WTC11 (cell line): ENCODE results near the gene VSTM2B. TPM values are rescaled to one million over a fixed set of nuclear protein-coding genes. Genes with fewer than 3 reads are reported as not detected.

Experiments used
- ATAC-seq: fragments of 200-7000 bp; cut with Tn5 transposase; 2 replicates; pipeline ENCODE4 v1.10.0; 2021; ENCODE audit warnings: mild to moderate bottlenecking, moderate library complexity
- CTCF ChIA-PET: fragments of 300-600 bp; sonication (Branson Sonifier 250); formaldehyde crosslinking; loops from one replicate; lab custom pipeline; 2021; ENCODE audit warnings: antibody characterized with exemption; lab: Charles Lee
- POLR2A ChIA-PET: fragments of 350-600 bp; sonication (Branson Sonifier 250); formaldehyde crosslinking; loops from one replicate; lab custom pipeline; 2021; ENCODE audit warnings: antibody characterized with exemption; lab: Charles Lee
- DNase-seq: peaks from one replicate; pipeline ENCODE4 v3.0.0; 2021; ENCODE audit warnings: low spot score
- H3K27ac Mint-ChIP-seq: 2 replicates; pipeline ENCODE4 v1.8.0; 2021; ENCODE audit warnings: mixed read lengths
- H3K27me3 Mint-ChIP-seq: 2 replicates; pipeline ENCODE4 v1.8.0; 2021; ENCODE audit warnings: low read depth, mild to moderate bottlenecking, moderate library complexity, mixed read lengths
- H3K36me3 Mint-ChIP-seq: 2 replicates; pipeline ENCODE4 v1.8.0; 2021; ENCODE audit warnings: mixed read lengths
- H3K4me1 Mint-ChIP-seq: 2 replicates; pipeline ENCODE4 v1.8.0; 2022; ENCODE audit warnings: mixed read lengths
- H3K4me3 Mint-ChIP-seq: 2 replicates; pipeline ENCODE4 v1.8.0; 2021; ENCODE audit warnings: mild to moderate bottlenecking, moderate library complexity, mixed read lengths
- H3K9me3 Mint-ChIP-seq: 2 replicates; pipeline ENCODE4 v1.8.0; 2021; ENCODE audit warnings: mixed read lengths
- ATF2 ChIP-seq: sonication (generic); formaldehyde crosslinking; IDR thresholded peaks from 2 replicates; pipeline ENCODE4 v1.8.1; 2022; ENCODE audit warnings: low read depth, missing genetic modification reagents, borderline replicate concordance
- ETV6 ChIP-seq: sonication (generic); formaldehyde crosslinking; IDR thresholded peaks from 2 replicates; pipeline ENCODE4 v1.8.1; 2022; ENCODE audit warnings: mild to moderate bottlenecking, missing genetic modification reagents
- FOXP4 ChIP-seq: sonication (generic); formaldehyde crosslinking; IDR thresholded peaks from 2 replicates; pipeline ENCODE4 v1.8.0; 2022; ENCODE audit warnings: mild to moderate bottlenecking, missing genetic modification reagents
- IRF2 ChIP-seq: sonication (generic); formaldehyde crosslinking; IDR thresholded peaks from 2 replicates; pipeline ENCODE4 v1.8.0; 2022; ENCODE audit warnings: low read depth, missing genetic modification reagents, borderline replicate concordance
- KAT7 ChIP-seq: sonication (generic); formaldehyde crosslinking; IDR thresholded peaks from 2 replicates; pipeline ENCODE4 v1.8.1; 2023; ENCODE audit warnings: missing genetic modification reagents, mild to moderate bottlenecking, borderline replicate concordance
- MYBL2 ChIP-seq: sonication (generic); formaldehyde crosslinking; IDR thresholded peaks from 2 replicates; pipeline ENCODE4 v1.8.1; 2023; ENCODE audit warnings: mild to moderate bottlenecking, moderate library complexity, missing genetic modification reagents
- NR3C1 ChIP-seq: sonication (generic); formaldehyde crosslinking; conservative IDR thresholded peaks from 2 replicates; pipeline ENCODE4 v1.8.1; 2023; ENCODE audit warnings: low read depth, mild to moderate bottlenecking, missing genetic modification reagents
- ZBTB21 ChIP-seq: sonication (generic); formaldehyde crosslinking; IDR thresholded peaks from 2 replicates; pipeline ENCODE4 v1.8.1; 2023; ENCODE audit warnings: mild to moderate bottlenecking, missing genetic modification reagents, borderline replicate concordance
- ZMAT4 ChIP-seq: fragments of 250-450 bp; sonication (Bioruptor Pico); IDR thresholded peaks from 2 replicates; pipeline ENCODE4 v1.9.0; 2021; ENCODE audit warnings: mild to moderate bottlenecking
- ZNF317 ChIP-seq: sonication (generic); formaldehyde crosslinking; IDR thresholded peaks from 2 replicates; pipeline ENCODE4 v1.8.1; 2023; ENCODE audit warnings: low read depth, mild to moderate bottlenecking, moderate library complexity, missing genetic modification reagents, borderline replicate concordance
- ZNF512 ChIP-seq: sonication (generic); formaldehyde crosslinking; IDR thresholded peaks from 2 replicates; pipeline ENCODE4 v1.8.1; 2022; ENCODE audit warnings: missing genetic modification reagents, borderline replicate concordance
- total RNA-seq: library from RNA; stranded (reverse); gene quantifications from 3 replicates; pipeline ENCODE4 v1.2.3, GENCODE V29; 2021
- TF ChIP-seq, protein P1 (sequence below): sonication (generic); formaldehyde crosslinking; IDR thresholded peaks from 2 replicates; pipeline ENCODE4 v1.8.1; 2023; ENCODE audit warnings: mild to moderate bottlenecking, moderate library complexity, missing genetic modification reagents
- TF ChIP-seq, protein P2 (sequence below): sonication (generic); formaldehyde crosslinking; IDR thresholded peaks from 2 replicates; pipeline ENCODE4 v1.8.0; 2023; ENCODE audit warnings: missing genetic modification reagents, mild to moderate bottlenecking, borderline replicate concordance

The VSTM2B gene
- total RNA-seq, 1 experiment from 2014 or later: 3.2 TPM

- TF ChIP-seq, protein P1, sequence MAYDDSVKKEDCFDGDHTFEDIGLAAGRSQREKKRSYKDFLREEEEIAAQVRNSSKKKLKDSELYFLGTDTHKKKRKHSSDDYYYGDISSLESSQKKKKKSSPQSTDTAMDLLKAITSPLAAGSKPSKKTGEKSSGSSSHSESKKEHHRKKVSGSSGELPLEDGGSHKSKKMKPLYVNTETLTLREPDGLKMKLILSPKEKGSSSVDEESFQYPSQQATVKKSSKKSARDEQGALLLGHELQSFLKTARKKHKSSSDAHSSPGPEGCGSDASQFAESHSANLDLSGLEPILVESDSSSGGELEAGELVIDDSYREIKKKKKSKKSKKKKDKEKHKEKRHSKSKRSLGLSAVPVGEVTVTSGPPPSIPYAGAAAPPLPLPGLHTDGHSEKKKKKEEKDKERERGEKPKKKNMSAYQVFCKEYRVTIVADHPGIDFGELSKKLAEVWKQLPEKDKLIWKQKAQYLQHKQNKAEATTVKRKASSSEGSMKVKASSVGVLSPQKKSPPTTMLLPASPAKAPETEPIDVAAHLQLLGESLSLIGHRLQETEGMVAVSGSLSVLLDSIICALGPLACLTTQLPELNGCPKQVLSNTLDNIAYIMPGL (CRISPR knock-in tag): no peak
- no peak for TF ChIP-seq KAT7 (CRISPR knock-in tag)
- no peak for TF ChIP-seq ZBTB21 (CRISPR knock-in tag)
- TF ChIP-seq ZMAT4 (CRISPR knock-in tag): no peak
- TF ChIP-seq ETV6 (CRISPR knock-in tag): no peak
- TF ChIP-seq ATF2 (CRISPR knock-in tag): no peak
- TF ChIP-seq NR3C1 (CRISPR knock-in tag): no peak
Observed at GRCh38 chr19:29565171-29565570, 39.4 kb downstream of the VSTM2B start (continued).

- CTCF ChIA-PET: no interaction called here
- Mint-ChIP-seq H3K27me3 (0 out of 2 replicates have a peak, but pooled peaks cover 5% of the 10 kb centered on the region), H3K9me3 (no peaks in the 10 kb centered on the region), H3K4me3 (no peak overlapping the region), H3K36me3 (no peaks in the 10 kb centered on the region), H3K27ac (no peak overlapping the region), H3K4me1 (0 out of 2 replicates have a peak, but pooled peaks cover 6% of the 10 kb centered on the region)
- DNase-seq: no peak
- POLR2A ChIA-PET: no interaction called here
- ATAC-seq: no peak
- TF ChIP-seq ZNF317 (CRISPR knock-in tag) (no peak), ZNF512 (CRISPR knock-in tag) (no peak), IRF2 (CRISPR knock-in tag) (no peak), FOXP4 (CRISPR knock-in tag) (no peak), NR3C1 (CRISPR knock-in tag) (no peak), MYBL2 (CRISPR knock-in tag) (no peak)
- TF ChIP-seq, protein P2, sequence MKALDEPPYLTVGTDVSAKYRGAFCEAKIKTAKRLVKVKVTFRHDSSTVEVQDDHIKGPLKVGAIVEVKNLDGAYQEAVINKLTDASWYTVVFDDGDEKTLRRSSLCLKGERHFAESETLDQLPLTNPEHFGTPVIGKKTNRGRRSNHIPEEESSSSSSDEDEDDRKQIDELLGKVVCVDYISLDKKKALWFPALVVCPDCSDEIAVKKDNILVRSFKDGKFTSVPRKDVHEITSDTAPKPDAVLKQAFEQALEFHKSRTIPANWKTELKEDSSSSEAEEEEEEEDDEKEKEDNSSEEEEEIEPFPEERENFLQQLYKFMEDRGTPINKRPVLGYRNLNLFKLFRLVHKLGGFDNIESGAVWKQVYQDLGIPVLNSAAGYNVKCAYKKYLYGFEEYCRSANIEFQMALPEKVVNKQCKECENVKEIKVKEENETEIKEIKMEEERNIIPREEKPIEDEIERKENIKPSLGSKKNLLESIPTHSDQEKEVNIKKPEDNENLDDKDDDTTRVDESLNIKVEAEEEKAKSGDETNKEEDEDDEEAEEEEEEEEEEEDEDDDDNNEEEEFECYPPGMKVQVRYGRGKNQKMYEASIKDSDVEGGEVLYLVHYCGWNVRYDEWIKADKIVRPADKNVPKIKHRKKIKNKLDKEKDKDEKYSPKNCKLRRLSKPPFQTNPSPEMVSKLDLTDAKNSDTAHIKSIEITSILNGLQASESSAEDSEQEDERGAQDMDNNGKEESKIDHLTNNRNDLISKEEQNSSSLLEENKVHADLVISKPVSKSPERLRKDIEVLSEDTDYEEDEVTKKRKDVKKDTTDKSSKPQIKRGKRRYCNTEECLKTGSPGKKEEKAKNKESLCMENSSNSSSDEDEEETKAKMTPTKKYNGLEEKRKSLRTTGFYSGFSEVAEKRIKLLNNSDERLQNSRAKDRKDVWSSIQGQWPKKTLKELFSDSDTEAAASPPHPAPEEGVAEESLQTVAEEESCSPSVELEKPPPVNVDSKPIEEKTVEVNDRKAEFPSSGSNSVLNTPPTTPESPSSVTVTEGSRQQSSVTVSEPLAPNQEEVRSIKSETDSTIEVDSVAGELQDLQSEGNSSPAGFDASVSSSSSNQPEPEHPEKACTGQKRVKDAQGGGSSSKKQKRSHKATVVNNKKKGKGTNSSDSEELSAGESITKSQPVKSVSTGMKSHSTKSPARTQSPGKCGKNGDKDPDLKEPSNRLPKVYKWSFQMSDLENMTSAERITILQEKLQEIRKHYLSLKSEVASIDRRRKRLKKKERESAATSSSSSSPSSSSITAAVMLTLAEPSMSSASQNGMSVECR (CRISPR knock-in tag): no peak
Observed at GRCh38 chr19:29566496-29567054, 40.8 kb downstream of the VSTM2B start.
